Activated CD8-positive, alpha-beta memory T cell treated with anti-CD3 and anti-CD28 coated beads, Interleukin-2, amount 50 U/mL, for 48 hours (primary cell): ENCODE results near the gene NRARP.
A peak's percentile ranks its signal among the peaks of the same experiment; 100 is the strongest.

ENCODE experiments used
- DNase-seq: peaks from one replicate; pipeline ENCODE4 v3.0.0-alpha.2; 2020

The NRARP gene

GRCh38 chr9:137310189-137311052 is 8.3 kb upstream of the NRARP start:
- no peak for DNase-seq

GRCh38 chr9:137309368-137310188 is 7.5 kb upstream of the NRARP start:
- no peak for DNase-seq

DNA sequence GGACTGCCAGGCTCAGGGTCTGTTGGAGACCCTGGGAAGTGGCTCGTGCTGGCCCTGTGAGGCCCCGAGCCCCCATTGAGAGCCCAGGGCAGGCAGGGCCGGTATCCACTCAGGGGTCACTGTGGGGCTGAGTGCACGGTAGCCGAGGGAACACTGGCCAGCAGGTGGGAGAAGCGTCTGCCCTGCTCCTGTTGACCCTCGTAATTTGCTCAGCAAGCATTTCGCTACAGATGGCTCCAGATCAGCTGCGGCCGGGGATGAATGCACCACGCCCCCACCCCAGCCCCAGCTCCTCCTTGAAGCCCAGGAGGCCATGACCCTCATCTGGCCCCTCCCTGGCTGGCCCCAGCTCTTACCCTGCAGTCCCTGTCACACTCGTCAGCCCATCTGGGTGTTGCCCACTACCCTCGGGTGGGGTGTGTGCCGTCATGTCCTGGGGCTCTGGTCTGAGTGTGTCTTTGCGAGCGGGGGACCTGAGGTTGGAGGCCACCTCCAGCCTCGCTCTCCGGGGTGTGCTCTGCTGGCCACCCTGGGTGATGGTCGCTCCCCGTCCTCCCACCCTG is 6.1 kb upstream of the NRARP start:
- DNase-seq: no peak

GRCh38 chr9:137307255-137308056 is 5.4 kb upstream of the NRARP start:
- peak; percentile 55 for DNase-seq

DNA sequence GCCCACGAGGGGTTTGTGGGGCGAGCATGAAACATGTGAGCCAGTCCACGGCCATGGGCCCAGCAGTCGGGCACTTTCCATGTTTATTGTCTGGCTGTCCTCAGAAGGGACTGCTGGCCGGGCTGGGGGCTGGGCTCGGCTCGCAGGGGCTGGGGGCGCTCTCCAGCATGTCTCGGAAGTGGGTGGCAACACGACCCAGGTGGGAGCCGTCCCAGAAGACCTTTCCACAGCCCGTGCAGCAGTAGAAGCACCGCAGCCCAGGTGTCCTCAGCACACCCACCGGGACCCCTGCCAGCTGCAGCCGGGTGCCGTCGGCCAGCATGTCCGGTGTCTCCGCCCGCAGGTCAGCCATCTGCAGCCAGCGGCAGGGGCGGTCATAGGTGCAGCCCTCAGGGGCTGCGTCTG is 4.8 kb upstream of the NRARP start:
- no peak for DNase-seq

DNA sequence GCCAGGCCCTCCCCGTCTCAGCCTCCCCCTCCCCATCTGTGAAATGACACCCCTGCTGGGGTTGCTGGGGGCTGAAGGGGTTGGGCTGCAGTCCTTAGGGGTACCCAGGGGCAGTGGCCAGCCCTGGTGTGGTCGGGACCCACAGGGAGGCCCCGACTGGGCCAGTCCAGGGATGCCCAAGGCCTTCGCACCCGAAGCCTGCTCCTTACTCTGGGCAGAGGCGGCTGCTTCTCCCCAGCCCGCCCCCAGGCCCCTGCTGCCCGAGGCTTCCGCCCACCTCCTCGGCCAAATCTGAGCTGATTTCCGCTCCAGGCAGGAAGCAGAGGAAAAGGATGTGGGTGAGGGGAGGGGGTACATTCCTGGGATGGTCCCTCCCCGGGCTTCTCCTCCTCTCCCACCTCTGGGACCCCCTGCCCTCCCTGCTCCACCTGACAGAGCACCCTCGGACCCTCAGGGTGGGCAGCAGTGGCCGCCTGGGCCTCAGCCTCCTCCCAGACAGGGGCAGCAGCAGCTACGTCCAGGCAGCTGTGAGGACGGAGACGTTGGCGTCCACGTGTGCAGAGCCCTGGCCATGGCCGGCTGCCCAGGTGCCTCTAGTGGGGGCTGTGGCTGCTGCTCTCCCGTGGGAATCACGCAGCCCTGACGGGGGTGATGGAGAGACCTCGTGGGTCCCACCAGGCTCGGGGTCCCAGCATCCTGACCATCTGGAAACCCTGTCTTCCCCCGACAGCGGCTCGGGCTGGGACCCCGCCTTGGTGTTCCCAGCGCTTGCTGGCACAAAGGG is 4.2 kb upstream of the NRARP start:
- no peak for DNase-seq

DNA sequence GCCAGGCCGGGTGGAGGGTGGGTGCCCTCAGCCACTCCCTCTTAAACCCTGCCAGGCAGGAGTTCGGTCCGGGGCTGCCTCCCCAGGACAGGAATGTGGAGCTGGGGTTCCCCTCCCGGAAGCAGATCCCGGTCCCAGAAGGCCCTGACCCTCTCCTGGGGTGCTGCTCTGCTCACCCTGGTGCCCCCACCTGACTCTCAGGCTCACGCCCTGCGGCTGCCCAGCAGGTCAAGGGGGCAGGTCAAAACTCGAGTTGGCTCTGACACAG is 3.7 kb upstream of the NRARP start:
- DNase-seq: no peak

GRCh38 chr9:137305060-137305797 is 3.2 kb upstream of the NRARP start:
- DNase-seq: peak; percentile 81

- peak; percentile 57 for DNase-seq
These were observed 2.5 kb upstream of the NRARP start for GRCh38 chr9:137304383-137305059.

- no peak for DNase-seq
These were observed 1.9 kb upstream of the NRARP start for GRCh38 chr9:137303893-137304382.

GRCh38 chr9:137303151-137303892 is 1.3 kb upstream of the NRARP start:
- no peak for DNase-seq

DNA sequence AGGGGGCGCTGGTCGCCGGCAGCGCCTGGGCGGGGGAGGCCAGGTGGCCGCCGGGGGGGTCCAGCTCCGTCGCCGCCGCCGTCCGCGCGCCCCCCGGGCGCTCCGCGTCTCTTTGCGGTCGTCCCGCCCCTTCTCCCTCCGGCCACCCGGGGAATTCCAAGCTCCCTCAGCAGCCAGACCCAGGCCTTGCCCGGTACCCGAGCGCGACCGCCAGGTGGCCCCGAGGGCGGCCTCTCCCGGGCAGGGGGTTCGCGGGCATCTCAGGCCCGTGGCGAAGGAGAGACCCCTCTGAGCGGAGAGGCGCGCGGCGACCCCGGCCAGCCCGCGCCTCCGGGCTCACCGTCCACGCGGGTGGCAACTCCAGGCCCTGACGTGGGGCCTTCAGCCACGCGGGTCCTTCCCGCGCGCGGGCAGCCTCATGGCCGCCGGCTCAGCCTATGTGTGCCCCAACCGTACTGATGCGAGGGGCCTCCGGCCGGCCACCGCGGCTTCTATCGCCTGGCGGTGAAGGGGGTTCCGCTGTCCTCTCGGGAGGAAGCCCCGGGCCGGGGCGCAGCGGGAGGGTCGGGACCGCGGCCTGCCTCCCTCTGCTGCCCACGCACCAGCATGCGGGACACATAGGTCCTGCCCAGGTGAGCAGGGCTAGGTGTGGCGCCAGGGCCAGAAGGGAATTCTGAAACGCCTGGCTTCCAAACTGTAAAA is 529 bp upstream of the NRARP start:
- no peak for DNase-seq

DNA sequence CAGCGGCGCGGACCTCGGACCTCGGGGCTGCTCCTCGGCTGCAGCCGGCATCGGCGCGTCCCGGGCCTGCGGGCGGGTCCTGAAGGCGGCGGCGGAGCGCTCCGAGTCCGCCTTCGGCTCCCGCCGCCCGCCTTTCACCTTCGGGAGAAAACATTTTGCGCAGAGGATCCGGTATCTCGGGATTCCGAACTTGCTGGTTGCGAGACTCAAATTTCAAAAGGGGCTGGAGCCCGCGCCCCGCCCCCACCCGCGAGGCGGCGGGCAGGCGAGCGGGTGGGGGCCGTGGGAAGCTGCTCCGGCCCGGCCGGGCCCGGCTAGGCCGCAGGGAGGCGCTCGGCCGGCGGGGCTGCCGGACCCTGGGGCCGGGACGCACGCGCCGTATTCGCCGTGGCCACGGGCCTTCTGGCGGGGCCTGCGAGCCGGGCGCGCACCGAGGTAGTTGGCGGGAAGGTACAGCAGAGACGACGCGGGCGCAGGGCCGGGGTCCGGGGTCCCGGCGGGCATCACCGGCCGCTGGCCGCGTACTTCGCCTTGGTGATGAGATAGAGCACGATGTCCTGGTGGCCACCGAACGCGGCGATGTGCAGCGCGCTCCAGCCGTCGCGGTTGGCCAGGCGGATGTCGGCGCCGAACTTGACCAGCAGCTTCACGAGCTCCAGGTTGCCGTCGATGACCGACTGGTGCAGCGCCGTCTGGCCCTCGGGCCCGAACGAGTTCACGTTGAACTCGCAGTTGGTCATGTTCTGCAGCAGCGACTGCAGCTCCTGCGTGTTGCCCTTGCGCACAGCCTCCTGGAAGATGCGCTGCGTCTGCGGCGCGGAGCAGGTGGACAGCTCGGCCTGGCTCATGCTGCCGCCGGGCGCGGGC is 757 bp downstream of the NRARP start:
- DNase-seq: peak; percentile 63

DNA sequence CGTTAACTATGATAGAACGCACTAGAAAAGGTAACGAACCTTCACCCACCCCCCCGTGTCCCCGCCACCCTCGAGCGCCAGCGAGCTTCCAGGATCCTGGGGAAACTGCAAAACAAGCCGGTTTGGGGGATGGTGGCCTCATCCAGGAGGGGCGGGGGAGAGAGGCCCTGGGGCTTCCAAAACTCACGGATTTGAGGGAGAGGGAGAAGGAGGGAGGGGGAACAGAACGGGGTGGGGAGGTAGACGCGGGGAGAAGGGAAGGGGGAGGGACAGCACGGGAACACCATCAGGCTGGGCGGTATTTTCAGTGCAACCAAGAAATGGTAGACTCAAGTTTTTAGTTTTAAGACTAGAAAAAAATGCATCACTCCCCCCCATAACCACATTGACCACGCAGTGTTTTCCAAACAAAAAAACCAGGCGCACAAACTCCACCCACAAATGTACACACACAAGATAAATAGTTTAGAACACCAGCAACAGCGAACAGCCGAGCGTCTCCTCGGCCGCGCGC is 1.4 kb downstream of the NRARP start:
- DNase-seq: no peak

DNA sequence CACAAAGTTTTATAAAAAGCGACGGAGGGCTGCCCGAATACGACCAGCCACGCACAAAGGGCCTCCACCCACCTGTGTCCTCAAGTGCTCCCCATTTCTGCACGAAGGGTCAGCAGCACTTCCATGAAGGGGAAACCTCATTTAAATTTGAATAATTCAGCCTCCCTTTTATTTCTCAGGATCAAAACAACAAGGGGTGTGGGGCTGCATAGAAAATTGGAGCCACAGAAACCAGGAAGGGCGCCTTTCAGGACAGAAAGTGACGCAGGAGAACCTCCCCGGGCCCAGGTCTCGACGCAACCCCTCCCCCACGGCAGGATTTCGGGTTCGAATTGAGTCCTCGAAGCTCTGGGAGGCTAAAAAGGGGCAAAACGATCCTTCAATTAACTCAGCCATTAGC is 2.1 kb downstream of the NRARP start:
- DNase-seq: no peak

- DNase-seq: no peak
These were observed 2.9 kb downstream of the NRARP start for GRCh38 chr9:137299203-137299565.

- DNase-seq: no peak
These were observed 3.5 kb downstream of the NRARP start for GRCh38 chr9:137298401-137299202.
